WTC11 (cell line): ENCODE results near the gene C10orf105. TPM values are rescaled to one million over a fixed set of nuclear protein-coding genes. Genes with fewer than 3 reads are reported as not detected.

Experiments used
- ATAC-seq: fragments of 200-7000 bp; cut with Tn5 transposase; 2 replicates; pipeline ENCODE4 v1.10.0; 2021; ENCODE audit warnings: mild to moderate bottlenecking, moderate library complexity
- CTCF ChIA-PET: fragments of 300-600 bp; sonication (Branson Sonifier 250); formaldehyde crosslinking; loops from one replicate; lab custom pipeline; 2021; ENCODE audit warnings: antibody characterized with exemption; lab: Charles Lee
- POLR2A ChIA-PET: fragments of 350-600 bp; sonication (Branson Sonifier 250); formaldehyde crosslinking; loops from one replicate; lab custom pipeline; 2021; ENCODE audit warnings: antibody characterized with exemption; lab: Charles Lee
- DNase-seq: peaks from one replicate; pipeline ENCODE4 v3.0.0; 2021; ENCODE audit warnings: low spot score
- H3K27ac Mint-ChIP-seq: 2 replicates; pipeline ENCODE4 v1.8.0; 2021; ENCODE audit warnings: mixed read lengths
- H3K27me3 Mint-ChIP-seq: 2 replicates; pipeline ENCODE4 v1.8.0; 2021; ENCODE audit warnings: low read depth, mild to moderate bottlenecking, moderate library complexity, mixed read lengths
- H3K36me3 Mint-ChIP-seq: 2 replicates; pipeline ENCODE4 v1.8.0; 2021; ENCODE audit warnings: mixed read lengths
- H3K4me1 Mint-ChIP-seq: 2 replicates; pipeline ENCODE4 v1.8.0; 2022; ENCODE audit warnings: mixed read lengths
- H3K4me3 Mint-ChIP-seq: 2 replicates; pipeline ENCODE4 v1.8.0; 2021; ENCODE audit warnings: mild to moderate bottlenecking, moderate library complexity, mixed read lengths
- H3K9me3 Mint-ChIP-seq: 2 replicates; pipeline ENCODE4 v1.8.0; 2021; ENCODE audit warnings: mixed read lengths
- ATF2 ChIP-seq: sonication (generic); formaldehyde crosslinking; IDR thresholded peaks from 2 replicates; pipeline ENCODE4 v1.8.1; 2022; ENCODE audit warnings: low read depth, missing genetic modification reagents, borderline replicate concordance
- ATF6 ChIP-seq: sonication (generic); formaldehyde crosslinking; IDR thresholded peaks from 2 replicates; pipeline ENCODE4 v1.8.1; 2023; ENCODE audit warnings: mild to moderate bottlenecking, missing genetic modification reagents
- CTCF ChIP-seq: fragments of 200-600 bp; IDR thresholded peaks from 2 replicates; pipeline ENCODE4 v1.8.0; 2022; ENCODE audit warnings: antibody characterized with exemption
- E2F5 ChIP-seq: sonication (generic); formaldehyde crosslinking; IDR thresholded peaks from 2 replicates; pipeline ENCODE4 v1.8.1; 2022; ENCODE audit warnings: mild to moderate bottlenecking, moderate library complexity, missing genetic modification reagents
- EMX1 ChIP-seq: fragments of 250-450 bp; sonication (Bioruptor Pico); IDR thresholded peaks from 2 replicates; pipeline ENCODE4 v1.8.0; 2021; ENCODE audit warnings: mild to moderate bottlenecking
- ETV6 ChIP-seq: sonication (generic); formaldehyde crosslinking; IDR thresholded peaks from 2 replicates; pipeline ENCODE4 v1.8.1; 2022; ENCODE audit warnings: mild to moderate bottlenecking, missing genetic modification reagents
- GTF2I ChIP-seq: fragments of 250-450 bp; sonication (Bioruptor Pico); conservative IDR thresholded peaks from 2 replicates; pipeline ENCODE4 v1.4.0; 2021; ENCODE audit warnings: mild to moderate bottlenecking
- HMGA2 ChIP-seq: fragments of 250-450 bp; sonication (Bioruptor Pico); IDR thresholded peaks from 2 replicates; pipeline ENCODE4 v1.4.0; 2021; ENCODE audit warnings: mild to moderate bottlenecking, moderate library complexity
- MAX ChIP-seq: sonication (generic); formaldehyde crosslinking; IDR thresholded peaks from 2 replicates; pipeline ENCODE4 v1.8.0; 2022; ENCODE audit warnings: mild to moderate bottlenecking, missing genetic modification reagents
- PRRX2 ChIP-seq: fragments of 250-450 bp; sonication (Bioruptor Pico); IDR thresholded peaks from 2 replicates; pipeline ENCODE4 v1.8.0; 2021; ENCODE audit warnings: mild to moderate bottlenecking
- SOX15 ChIP-seq: fragments of 250-450 bp; sonication (Bioruptor Pico); IDR thresholded peaks from 2 replicates; pipeline ENCODE4 v1.9.0; 2021; ENCODE audit warnings: mild to moderate bottlenecking
- USF2 ChIP-seq: sonication (generic); formaldehyde crosslinking; IDR thresholded peaks from 2 replicates; pipeline ENCODE4 v1.8.1; 2023; ENCODE audit warnings: mild to moderate bottlenecking, missing genetic modification reagents, moderate library complexity
- ZBTB21 ChIP-seq: sonication (generic); formaldehyde crosslinking; IDR thresholded peaks from 2 replicates; pipeline ENCODE4 v1.8.1; 2023; ENCODE audit warnings: mild to moderate bottlenecking, missing genetic modification reagents, borderline replicate concordance
- ZMAT4 ChIP-seq: fragments of 250-450 bp; sonication (Bioruptor Pico); IDR thresholded peaks from 2 replicates; pipeline ENCODE4 v1.9.0; 2021; ENCODE audit warnings: mild to moderate bottlenecking
- ZNF138 ChIP-seq: sonication (generic); formaldehyde crosslinking; conservative IDR thresholded peaks from 2 replicates; pipeline ENCODE4 v1.8.1; 2022; ENCODE audit warnings: mild to moderate bottlenecking, moderate library complexity, missing genetic modification reagents
- ZNF263 ChIP-seq: sonication (generic); formaldehyde crosslinking; IDR thresholded peaks from 2 replicates; pipeline ENCODE4 v1.8.1; 2022; ENCODE audit warnings: low read depth, mild to moderate bottlenecking, moderate library complexity, missing genetic modification reagents
- ZNF425 ChIP-seq: fragments of 250-450 bp; sonication (Bioruptor Pico); conservative IDR thresholded peaks from 2 replicates; pipeline ENCODE4 v1.9.0; 2021; ENCODE audit warnings: mild to moderate bottlenecking
- ZNF512 ChIP-seq: sonication (generic); formaldehyde crosslinking; IDR thresholded peaks from 2 replicates; pipeline ENCODE4 v1.8.1; 2022; ENCODE audit warnings: missing genetic modification reagents, borderline replicate concordance
- total RNA-seq: library from RNA; stranded (reverse); gene quantifications from 3 replicates; pipeline ENCODE4 v1.2.3, GENCODE V29; 2021

The C10orf105 gene
- total RNA-seq, 1 experiment from 2014 or later = 0.48 TPM

- TF ChIP-seq ZNF425 (CRISPR knock-in tag) (no peak), E2F5 (CRISPR knock-in tag) (no peak), ZMAT4 (CRISPR knock-in tag) (no peak), USF2 (CRISPR knock-in tag) (no peak), ZNF512 (no peak), ETV6 (no peak)
Measured at GRCh38 chr10:71743089-71743838, 23.7 kb upstream of the C10orf105 start (continued).

- POLR2A ChIA-PET = no interaction called here
- H3K27me3 Mint-ChIP-seq = peaks cover 3% of the 10 kb centered on the region; the same call in 1 of the 2 replicates
- DNase-seq = no peak
- no peak overlapping the region for H3K4me3 Mint-ChIP-seq
- CTCF ChIA-PET = interaction anchor here (0.9 kb wide), 1 partner anchor 31 kb away, joined by 4 read pairs; the partner anchor contains the start of gene VSIR
- H3K27ac Mint-ChIP-seq = no peak overlapping the region
- ATAC-seq = no peak
- H3K4me1 Mint-ChIP-seq = peaks cover 8% of the 10 kb centered on the region
- no peaks in the 10 kb centered on the region for H3K36me3 Mint-ChIP-seq
- H3K9me3 Mint-ChIP-seq = peaks cover 10% of the 10 kb centered on the region; the same call in 1 of the 2 replicates
- TF ChIP-seq ZBTB21 (no peak), MAX (CRISPR knock-in tag) (no peak), SOX15 (CRISPR knock-in tag) (no peak), EMX1 (CRISPR knock-in tag) (no peak), ZNF138 (CRISPR knock-in tag) (no peak), PRRX2 (no peak), ATF6 (no peak), ATF2 (no peak), CTCF (no peak), GTF2I (CRISPR knock-in tag) (no peak), HMGA2 (CRISPR knock-in tag) (no peak), ZNF263 (CRISPR knock-in tag) (no peak)
Measured at GRCh38 chr10:71742301-71743088, 22.9 kb upstream of the C10orf105 start.
